DMS153 treated with DMSO at 0.1 percent for 48 hours (cell line): ENCODE data around the gene NXN.
A peak's percentile ranks its signal among the peaks of the same experiment; 100 is the strongest.
"Not testable (repeated sequence)": the region's sequence is repeated elsewhere in the genome, so short reads cannot be mapped to it uniquely, and the experiment has no call there.

Experiments
- DNase-seq: peaks from one replicate; lab custom pipeline; 2025; ENCODE audit not compliant: unreplicated experiment; lab: John Stamatoyannopoulos, UW

Gene NXN

GRCh38 chr17:923633-924032 lies 55.9 kb downstream of the NXN start:
- no peak for DNase-seq

GRCh38 chr17:921161-921560 lies 58.4 kb downstream of the NXN start:
- no peak for DNase-seq

GRCh38 chr17:920190-920589 lies 59.4 kb downstream of the NXN start:
- DNase-seq = no peak

- no peak for DNase-seq
These were observed 61.4 kb downstream of the NXN start for GRCh38 chr17:917941-918740.

- no peak for DNase-seq
These were observed 62.2 kb downstream of the NXN start for GRCh38 chr17:917391-917811.

DNA sequence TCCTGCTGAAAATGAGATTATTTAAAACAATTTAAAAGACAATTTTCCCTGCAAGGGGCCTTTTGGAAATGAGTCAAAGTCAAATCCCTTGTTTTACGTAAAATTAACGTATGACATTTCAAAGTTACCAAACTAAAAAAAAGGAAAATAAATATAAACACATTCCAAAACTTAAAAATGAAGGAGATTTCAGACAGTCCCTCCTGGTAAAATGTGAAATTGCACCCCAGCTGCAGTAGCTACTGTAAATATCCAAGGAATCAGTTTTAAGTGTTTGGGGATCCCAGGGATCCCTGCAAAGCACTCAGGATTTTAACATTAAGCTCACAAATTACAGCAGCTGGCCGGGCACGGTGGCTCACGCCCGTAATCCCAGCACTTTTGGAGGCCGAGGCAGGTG lies 63.3 kb downstream of the NXN start:
- no peak for DNase-seq

DNA sequence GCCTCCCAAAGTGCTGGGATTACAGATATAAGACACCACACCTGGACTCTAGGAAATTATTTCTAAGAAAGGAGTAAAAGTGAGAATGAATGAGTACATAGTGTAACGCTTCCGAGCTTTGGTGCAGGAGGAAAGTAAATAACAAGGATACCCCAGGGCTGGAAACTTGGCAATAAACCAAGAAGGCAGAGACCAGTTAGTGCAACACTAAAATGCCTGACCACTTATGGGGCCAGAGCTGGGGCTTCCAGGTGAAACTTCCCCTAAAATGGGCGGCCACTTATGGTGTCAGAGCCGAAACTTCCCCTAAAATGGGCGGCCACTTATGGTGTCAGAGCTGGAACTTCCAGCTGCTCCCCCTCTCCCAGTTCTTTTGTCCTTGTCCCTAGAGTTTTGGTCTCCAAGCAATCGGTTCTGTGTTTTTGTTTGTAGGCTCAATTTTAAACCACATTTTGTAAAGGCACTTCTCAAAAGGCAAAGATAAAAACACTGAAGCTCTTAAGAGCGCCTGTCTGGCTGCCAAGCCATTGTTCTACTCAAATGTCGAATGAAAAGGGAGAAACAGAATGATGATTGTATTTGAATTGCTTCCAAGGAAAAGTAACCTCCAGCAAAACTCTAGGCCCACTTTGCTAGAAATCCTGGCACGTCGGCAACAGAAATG lies 63.9 kb downstream of the NXN start:
- peak; percentile 78 for DNase-seq

DNA sequence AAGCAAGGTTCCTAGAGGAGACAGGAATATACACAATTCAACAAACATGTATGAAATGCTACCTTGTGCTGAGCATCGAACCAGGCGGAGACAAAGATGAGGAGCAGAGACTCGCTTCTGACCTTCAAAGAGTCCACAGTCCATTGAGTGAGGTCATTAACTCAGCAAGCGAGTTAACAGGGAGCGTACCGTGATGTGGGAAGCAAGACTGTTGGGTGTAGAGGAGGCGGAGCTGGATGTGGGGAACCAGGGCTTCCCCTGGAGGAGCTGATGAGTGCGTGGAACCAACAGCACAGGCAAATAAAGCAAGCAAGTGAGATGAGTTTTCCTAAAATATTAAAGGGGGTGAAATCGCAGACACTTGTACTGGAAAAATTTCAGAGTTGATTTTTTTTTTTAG lies 65.0 kb downstream of the NXN start:
- DNase-seq = no peak

GRCh38 chr17:913207-913606 lies 66.4 kb downstream of the NXN start:
- no peak for DNase-seq

DNA sequence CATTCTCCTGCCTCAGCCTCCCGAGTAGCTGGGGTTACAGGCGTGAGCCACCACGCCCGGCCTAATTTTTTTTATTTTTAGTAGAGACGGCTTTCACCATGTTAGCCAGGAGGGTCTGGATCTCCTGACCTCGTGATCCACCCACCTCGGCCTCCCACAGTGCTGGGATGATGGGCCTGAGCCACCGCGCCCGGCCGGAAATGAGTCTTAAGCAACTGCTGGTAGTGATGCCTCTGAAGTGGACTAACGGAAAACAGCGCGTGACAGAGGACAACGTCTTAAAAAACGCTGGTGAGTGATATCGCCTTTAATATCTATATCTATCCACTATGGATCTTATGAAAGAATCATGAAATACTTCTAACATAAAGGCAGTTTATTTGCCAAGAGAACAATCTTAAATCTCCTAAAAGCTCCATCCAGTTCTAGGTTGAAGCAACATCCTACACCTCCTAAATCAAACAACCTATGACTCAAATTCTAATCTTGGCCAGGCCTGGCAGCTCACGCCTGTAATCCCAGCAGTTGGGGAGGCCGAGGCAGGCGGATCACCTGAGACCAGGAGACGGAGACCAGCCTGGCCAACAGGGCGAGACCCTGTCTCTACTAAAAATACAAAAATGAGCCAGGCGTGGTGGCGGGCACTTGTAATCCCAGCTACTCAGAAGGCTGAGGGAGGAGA lies 69.8 kb downstream of the NXN start:
- no peak for DNase-seq

DNA sequence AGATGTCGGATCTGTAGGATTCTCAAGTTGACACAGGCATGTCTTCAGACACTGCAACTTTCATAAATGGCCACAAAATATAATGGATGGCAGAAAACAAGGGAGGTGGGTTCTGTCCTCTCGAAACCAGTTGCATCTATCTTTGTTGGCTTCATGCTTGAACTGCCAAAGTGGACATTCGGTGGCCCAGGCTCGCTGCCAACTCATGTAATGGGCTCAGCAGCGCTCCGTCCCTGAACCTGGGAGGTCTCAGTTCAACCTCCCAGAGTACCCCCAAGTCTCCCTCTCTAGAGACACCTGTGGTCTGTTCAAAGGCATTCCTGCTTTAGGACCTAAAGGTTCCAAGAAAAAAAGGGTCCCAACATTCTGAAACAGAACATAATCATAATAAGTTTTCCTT lies 71.9 kb downstream of the NXN start:
- no peak for DNase-seq

- not testable (repeated sequence) for DNase-seq
These were observed 73.9 kb downstream of the NXN start for GRCh38 chr17:905708-906107.

DNA sequence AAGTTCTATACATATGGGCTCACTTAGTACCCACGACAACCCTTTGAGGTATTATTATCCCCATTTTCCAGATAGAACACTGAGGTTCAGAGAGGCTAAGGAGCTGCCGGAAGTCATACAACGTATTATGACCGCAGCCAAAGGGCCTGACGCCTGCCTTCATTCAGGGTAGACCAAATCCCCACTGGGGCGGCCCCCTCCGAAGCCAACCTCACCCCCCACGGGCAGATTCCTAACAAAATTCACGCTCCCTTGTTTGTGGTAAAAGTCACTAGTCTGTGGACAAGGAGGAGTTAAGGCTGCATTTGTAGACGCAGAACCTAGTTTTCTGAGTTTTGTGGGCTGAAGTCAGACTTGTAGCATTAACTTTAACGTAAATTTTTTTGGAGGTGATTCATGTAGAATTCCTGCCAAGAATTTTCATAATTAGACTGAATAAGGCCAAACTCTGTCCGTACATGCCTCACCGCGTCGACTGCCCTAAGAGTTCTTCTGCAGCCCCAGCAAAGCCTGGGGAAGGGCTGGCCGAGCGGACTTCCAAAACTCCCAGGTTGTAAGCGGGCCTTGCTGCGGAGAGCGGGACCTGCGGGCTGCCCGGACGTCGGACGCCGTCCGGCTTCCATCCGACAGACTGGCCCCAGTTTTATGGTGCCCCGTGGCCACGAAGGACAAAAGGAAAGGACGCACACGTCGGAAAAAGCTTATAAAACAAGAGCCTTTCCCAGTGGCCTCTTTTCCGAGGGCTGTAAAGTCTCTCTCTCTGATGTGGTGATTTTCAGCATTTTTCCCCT lies 75.7 kb downstream of the NXN start:
- DNase-seq = no peak

GRCh38 chr17:902463-902862 lies 77.1 kb downstream of the NXN start:
- DNase-seq = no peak

GRCh38 chr17:901964-902363 lies 77.6 kb downstream of the NXN start:
- no peak for DNase-seq

DNA sequence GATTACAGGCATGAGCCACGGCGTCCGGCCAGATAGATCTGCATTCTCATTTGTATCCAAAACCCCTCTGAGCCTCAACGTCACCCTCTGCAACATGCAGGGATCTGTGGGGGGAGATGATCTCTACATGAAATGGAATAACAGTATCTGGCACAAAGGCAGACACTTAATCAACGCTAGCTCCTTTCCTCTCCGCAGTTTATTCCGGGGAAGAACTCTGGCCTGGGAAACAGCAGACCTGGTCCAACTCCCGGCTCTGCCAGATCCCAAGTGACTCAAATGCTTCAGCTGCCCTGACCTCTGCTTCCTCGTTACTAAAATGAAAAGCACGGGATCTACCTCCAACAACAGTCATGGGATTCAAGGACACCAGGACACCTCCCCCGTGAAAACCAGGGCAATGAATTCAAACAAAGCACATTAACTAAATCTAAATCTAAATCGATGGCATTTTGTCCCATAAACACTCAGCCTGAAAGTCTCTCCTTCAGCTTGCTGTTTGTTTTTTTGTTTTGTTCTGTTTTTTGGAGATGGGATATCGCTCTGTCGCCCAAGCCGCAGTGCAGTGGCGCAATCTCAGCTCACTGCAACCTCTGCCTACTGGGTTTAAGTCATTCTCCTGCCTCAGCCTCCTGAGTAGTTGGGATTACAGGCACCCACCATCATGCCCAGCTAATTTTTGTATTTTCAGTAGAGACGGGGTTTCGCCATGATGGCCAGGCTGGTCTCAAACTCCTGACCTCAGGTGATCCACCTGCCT lies 78.2 kb downstream of the NXN start:
- DNase-seq = no peak

DNA sequence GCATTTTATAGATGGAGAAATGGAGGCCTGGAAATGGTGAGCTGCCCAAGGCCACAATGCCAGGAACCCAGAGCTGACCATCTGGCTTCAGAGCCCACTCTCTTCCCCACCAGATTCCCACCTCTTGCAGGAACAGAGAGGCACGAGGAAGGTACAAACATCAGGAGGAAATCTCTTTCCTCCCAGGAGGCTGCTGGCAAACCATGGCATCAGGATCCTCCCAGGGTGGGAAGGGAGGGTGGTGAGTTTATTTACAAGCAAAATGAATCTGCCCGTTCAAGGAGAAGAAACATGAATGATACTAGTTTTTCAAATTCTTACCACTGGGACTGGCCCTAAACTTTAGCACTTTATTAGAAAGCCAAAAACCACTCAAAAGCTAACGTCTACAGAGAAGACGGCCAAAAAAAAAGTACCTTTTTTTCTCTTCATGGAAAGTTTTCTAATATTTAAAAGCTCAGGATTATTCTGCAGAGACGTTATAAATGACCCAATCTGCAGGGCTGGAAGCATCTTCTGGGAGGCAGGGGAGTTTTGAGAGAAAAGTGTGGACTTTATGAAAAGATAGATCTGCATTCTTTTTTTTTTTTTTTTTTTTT lies 79.1 kb downstream of the NXN start:
- no peak for DNase-seq

GRCh38 chr17:897970-898619 lies 81.5 kb downstream of the NXN start:
- no peak for DNase-seq

DNA sequence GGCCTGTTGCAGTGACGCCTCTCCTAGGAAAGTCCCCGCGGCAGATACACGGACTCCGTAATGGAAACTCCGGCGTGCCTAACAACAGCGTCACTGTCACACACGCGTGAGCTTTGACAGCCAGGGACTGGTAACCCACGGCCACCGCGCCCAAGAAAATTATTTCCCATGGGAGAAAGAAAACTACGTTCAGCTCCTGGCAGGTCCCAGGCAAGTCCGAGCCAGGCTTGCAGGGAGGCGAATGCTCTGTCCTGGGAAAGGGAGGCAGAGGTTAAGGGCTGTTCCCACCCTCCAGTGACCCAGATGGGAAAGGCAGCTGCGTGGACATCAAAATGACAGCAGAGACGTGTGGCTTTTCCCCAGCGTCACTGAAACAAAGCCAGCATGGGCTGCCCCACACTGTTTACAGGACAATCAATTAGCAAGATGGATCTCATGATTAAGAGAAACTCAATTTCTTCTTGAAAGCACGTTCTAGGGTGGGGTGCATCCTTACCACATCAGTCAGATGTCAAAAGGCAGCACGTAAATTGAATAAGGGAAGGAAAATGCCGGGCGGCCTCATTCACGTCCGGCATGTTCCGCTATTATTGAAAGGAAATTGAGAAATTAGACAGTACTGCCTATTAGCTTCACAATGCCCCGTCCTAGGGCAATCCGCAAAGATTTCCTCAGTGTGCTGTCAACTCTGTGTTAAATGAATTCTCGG lies 82.5 kb downstream of the NXN start:
- DNase-seq = no peak
